ENCODE results near the gene TMEM63C. TPM values are rescaled to one million over a fixed set of nuclear protein-coding genes. Genes with fewer than 3 reads are reported as not detected.

Gene TMEM63C
- total RNA-seq, 1 experiment from 2014 or later = 5.7 TPM

DNA sequence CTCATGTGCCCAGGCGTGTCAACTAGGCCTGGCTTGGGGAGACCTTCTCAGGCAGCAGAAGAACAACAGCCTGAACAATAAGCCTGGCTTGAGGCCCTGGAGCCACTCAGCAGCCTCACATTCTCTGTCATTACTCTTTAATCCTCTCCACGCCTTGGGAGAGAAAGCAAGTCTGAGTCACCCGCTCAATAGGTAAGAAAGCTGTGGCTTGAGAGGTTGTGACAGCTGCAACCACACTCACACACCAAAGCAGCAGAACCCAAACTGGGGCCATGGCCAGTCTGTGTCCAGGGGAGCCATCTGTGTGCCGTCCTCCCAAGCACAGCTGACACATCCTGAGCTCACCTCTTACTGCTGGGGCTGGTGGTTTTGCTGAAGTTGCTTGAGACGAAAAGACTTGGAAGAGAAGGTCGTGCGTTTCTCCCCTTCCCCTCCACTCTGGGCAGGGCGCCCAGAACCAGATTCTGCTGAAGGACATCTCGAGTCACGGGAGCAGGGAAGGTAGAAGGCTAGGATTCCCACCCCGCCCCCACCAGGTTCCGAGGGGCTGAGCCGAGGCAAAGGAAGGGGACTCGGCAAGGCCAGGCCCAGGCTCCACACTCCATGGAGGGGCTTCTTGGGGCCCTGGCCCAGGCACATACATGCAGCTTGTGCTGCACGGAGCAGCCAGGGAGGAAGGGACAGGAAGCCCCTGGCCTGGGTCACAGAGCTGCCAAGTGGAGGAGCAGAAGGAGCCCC, 5.5 kb downstream of the TMEM63C start:
- POLR2A ChIA-PET = no interaction called here
- peak overlapping the region; percentile 6; the same call in 1 of the 2 replicates for H3K27ac ChIP-seq (ENCODE audit: low read depth, low read length)
- no peaks in the 10 kb centered on the region for H3K79me2 ChIP-seq (ENCODE audit: insufficient read depth, low read length)
- RAD21 ChIA-PET (ENCODE audit: low non-redundant PET in 1 of 2, low total read pairs in 2 of 2, uncharacterized antibody in 2 of 2, unreplicated experiment in 2 of 2) = interaction anchor here in 1 of 2 experiments (0.7 kb wide), 1 partner anchor 22 kb away, joined by 3 read pairs; no protein-coding TSS in a partner anchor
- 0 out of 2 replicates have a peak overlapping the region, but pooled peaks have one; percentile 16 for H3K9ac ChIP-seq (ENCODE audit: low read length)
- ATAC-seq = peak; percentile 58
- CTCF ChIA-PET = interaction anchor here (1.1 to 1.3 kb wide), 2 partner anchors 26 to 63 kb away, joined by 3 to 5 read pairs; no protein-coding TSS in a partner anchor
- BruUV-seq (replicated peaks) = no TSS peak
- peak; percentile 27 for DNase-seq (ENCODE audit: low read depth, low spot score)
- no peaks in the 10 kb centered on the region for H3K9me2 ChIP-seq (ENCODE audit: insufficient read depth)
- no peaks in the 10 kb centered on the region for H3K9me3 ChIP-seq (ENCODE audit: control insufficient read depth in 1 of 2, insufficient read depth in 1 of 2, low read depth in 1 of 2, low read length in 2 of 2)
- intact Hi-C loops (cut with micrococcal nuclease) = no loop called here
- H3K4me3 ChIP-seq (replicated peaks in 1 of 2; ENCODE audit: low read depth in 1 of 2, low read length in 2 of 2) = no peak overlapping the region
- TF ChIP-seq EGR1 (IDR thresholded peaks at IDR 0.05; ENCODE audit: low read depth) = no peak
- TF ChIP-seq TCF7L2 (IDR thresholded peaks at IDR 0.05; ENCODE audit: borderline replicate concordance, extremely low read depth, insufficient read depth, insufficient read length) = no peak
- no peak for TF ChIP-seq ZFX (IDR thresholded peaks at IDR 0.05)
- no peak for TF ChIP-seq CBX3 (IDR thresholded peaks at IDR 0.05; ENCODE audit: low read depth)
- TF ChIP-seq, protein P1, sequence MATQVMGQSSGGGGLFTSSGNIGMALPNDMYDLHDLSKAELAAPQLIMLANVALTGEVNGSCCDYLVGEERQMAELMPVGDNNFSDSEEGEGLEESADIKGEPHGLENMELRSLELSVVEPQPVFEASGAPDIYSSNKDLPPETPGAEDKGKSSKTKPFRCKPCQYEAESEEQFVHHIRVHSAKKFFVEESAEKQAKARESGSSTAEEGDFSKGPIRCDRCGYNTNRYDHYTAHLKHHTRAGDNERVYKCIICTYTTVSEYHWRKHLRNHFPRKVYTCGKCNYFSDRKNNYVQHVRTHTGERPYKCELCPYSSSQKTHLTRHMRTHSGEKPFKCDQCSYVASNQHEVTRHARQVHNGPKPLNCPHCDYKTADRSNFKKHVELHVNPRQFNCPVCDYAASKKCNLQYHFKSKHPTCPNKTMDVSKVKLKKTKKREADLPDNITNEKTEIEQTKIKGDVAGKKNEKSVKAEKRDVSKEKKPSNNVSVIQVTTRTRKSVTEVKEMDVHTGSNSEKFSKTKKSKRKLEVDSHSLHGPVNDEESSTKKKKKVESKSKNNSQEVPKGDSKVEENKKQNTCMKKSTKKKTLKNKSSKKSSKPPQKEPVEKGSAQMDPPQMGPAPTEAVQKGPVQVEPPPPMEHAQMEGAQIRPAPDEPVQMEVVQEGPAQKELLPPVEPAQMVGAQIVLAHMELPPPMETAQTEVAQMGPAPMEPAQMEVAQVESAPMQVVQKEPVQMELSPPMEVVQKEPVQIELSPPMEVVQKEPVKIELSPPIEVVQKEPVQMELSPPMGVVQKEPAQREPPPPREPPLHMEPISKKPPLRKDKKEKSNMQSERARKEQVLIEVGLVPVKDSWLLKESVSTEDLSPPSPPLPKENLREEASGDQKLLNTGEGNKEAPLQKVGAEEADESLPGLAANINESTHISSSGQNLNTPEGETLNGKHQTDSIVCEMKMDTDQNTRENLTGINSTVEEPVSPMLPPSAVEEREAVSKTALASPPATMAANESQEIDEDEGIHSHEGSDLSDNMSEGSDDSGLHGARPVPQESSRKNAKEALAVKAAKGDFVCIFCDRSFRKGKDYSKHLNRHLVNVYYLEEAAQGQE (IDR thresholded peaks at IDR 0.05; ENCODE audit: low read depth) = no peak
- TF ChIP-seq SIN3A (IDR thresholded peaks at IDR 0.05; ENCODE audit: low read depth) = no peak
- TF ChIP-seq, protein P2, sequence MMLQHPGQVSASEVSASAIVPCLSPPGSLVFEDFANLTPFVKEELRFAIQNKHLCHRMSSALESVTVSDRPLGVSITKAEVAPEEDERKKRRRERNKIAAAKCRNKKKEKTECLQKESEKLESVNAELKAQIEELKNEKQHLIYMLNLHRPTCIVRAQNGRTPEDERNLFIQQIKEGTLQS (IDR thresholded peaks at IDR 0.05) = no peak
- no peak for TF ChIP-seq CTCF (IDR thresholded peaks at IDR 0.05 in 2 of 3, conservative IDR thresholded peaks at IDR 0.05 in 1 of 3; ENCODE audit: borderline replicate concordance in 1 of 3, insufficient read depth in 1 of 3, low read depth in 2 of 3, low read length in 2 of 3)
- TF ChIP-seq JUND (IDR thresholded peaks at IDR 0.05) = no peak
- no peak for TF ChIP-seq CEBPB (IDR thresholded peaks at IDR 0.05; ENCODE audit: low read depth)
- no peak for TF ChIP-seq POLR2A (IDR thresholded peaks at IDR 0.05; ENCODE audit: borderline replicate concordance, extremely low read depth, insufficient read depth, insufficient read length)
- no peak for TF ChIP-seq SRF (IDR thresholded peaks at IDR 0.05; ENCODE audit: low read depth)
- TF ChIP-seq, protein P3, sequence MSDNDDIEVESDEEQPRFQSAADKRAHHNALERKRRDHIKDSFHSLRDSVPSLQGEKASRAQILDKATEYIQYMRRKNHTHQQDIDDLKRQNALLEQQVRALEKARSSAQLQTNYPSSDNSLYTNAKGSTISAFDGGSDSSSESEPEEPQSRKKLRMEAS (IDR thresholded peaks at IDR 0.05) = no peak
- TF ChIP-seq EZH2 (IDR thresholded peaks at IDR 0.05) = no peak
- peaks cover 4 to 49% of the 10 kb centered on the region in 2 experiments for H3K4me1 ChIP-seq (ENCODE audit: control insufficient read depth in 1 of 2, insufficient read depth in 2 of 2, low read length in 2 of 2)
- H3K27me3 ChIP-seq (ENCODE audit: insufficient read depth, low read length) = no peaks in the 10 kb centered on the region
- H4K20me1 ChIP-seq (ENCODE audit: insufficient read depth) = no peaks in the 10 kb centered on the region
- no peaks in the 10 kb centered on the region for H3K36me3 ChIP-seq (ENCODE audit: control insufficient read depth in 1 of 2, insufficient read depth in 2 of 2, low read length in 2 of 2)
- H3K4me2 ChIP-seq (ENCODE audit: low read length) = peak overlapping the region; percentile 45
- H2AFZ ChIP-seq (ENCODE audit: low read depth, low read length, poor library complexity, severe bottlenecking) = no peak overlapping the region

All from HCT116 (cell line).